Epithelial cell of proximal tubule (primary cell): Measurements from ENCODE around the gene KIF20A. TPM values are rescaled to one million over a fixed set of nuclear protein-coding genes. Genes with fewer than 3 reads are reported as not detected.

Experiments used
- DNase-seq: peaks from one replicate; pipeline ENCODE4 v3.0.0-alpha.2; 2011; ENCODE audit warnings: low read depth
- H3K4me3 ChIP-seq: 2 replicates; pipeline ENCODE4 v1.5.1; 2011; ENCODE audit warnings: low read depth, mild to moderate bottlenecking, low read length
- CTCF ChIP-seq: conservative IDR thresholded peaks from 2 replicates; pipeline ENCODE4 v1.5.1; 2012; ENCODE audit warnings: low read depth, mild to moderate bottlenecking, low read length
- total RNA-seq: library from RNA; depleted of rRNA; stranded (reverse); fragments of >200 nt; gene quantifications from 2 replicates; pipeline ENCODE4 v1.2.3, GENCODE V29; 2015

Gene KIF20A
- total RNA-seq, 1 donor from 2014 or later, result 49.6 TPM

GRCh38 chr5:138230981-138231589, 52.2 kb downstream of the KIF20A start:
- no peak for TF ChIP-seq CTCF
- no peak overlapping the region for H3K4me3 ChIP-seq
- DNase-seq, result no peak

GRCh38 chr5:138233280-138233679, 54.4 kb downstream of the KIF20A start:
- no peak for TF ChIP-seq CTCF
- DNase-seq, result no peak
- no peak overlapping the region for H3K4me3 ChIP-seq

- DNase-seq, result no peak
- no peak for TF ChIP-seq CTCF
- no peak overlapping the region for H3K4me3 ChIP-seq
These were observed 55.7 kb downstream of the KIF20A start for GRCh38 chr5:138234651-138235050.

Other genes starting within 250 kb of the KIF20A start
- gene FAM13B, start 146.0 kb upstream of the KIF20A start, total RNA-seq, result 4.0 and 6.6 TPM in 2 replicates
- not detected in 2 replicates for gene WNT8A, start 95.1 kb upstream of the KIF20A start, total RNA-seq
- 1.0 and 3.1 TPM in 2 replicates for gene NME5, start 39.7 kb upstream of the KIF20A start, total RNA-seq
- 27.9 and 38.2 TPM in 2 replicates for gene BRD8, start 482 bp upstream of the KIF20A start, total RNA-seq
- gene CDC23, start 34.2 kb downstream of the KIF20A start, total RNA-seq, result 29.3 and 34.4 TPM in 2 replicates
- 0.12 and 0.29 TPM in 2 replicates for gene GFRA3, start 95.5 kb downstream of the KIF20A start, total RNA-seq
- gene CDC25C, start 152.7 kb downstream of the KIF20A start, total RNA-seq, result 14.2 and 17.6 TPM in 2 replicates
- 13.7 and 34.7 TPM in 2 replicates for gene FAM53C, start 159.2 kb downstream of the KIF20A start, total RNA-seq
- 27.6 and 40.2 TPM in 2 replicates for gene KDM3B, start 173.6 kb downstream of the KIF20A start, total RNA-seq